ENCODE measurements around the gene SETD1B. TPM values are rescaled to one million over a fixed set of nuclear protein-coding genes. Genes with fewer than 3 reads are reported as not detected.
A peak's percentile ranks its signal among the peaks of the same experiment; 100 is the strongest.

SETD1B gene
- total and polyA plus RNA-seq, 9 donors, result 6.2 to 44.6 (median 28.6) TPM

- H3K27me3 ChIP-seq, result no peaks in the 10 kb centered on the region
- peaks cover 2% of the 10 kb centered on the region for H3K4me1 ChIP-seq (ENCODE audit: insufficient read depth)
- no peak for DNase-seq
- WGBS, 3 donors, result 82 to 85% (median 85%) methylated on average over 17 of the region's 17 CpGs
- no peak overlapping the region for H3K27ac ChIP-seq
- intact Hi-C loops (cut with DNase I), result loop anchor here in 1 of 4 donors (5.0 kb wide), 1 partner anchor 81 kb away; no protein-coding TSS in a partner anchor
- TF ChIP-seq POLR2A (IDR thresholded peaks at IDR 0.05) (no peak), EP300 (IDR thresholded peaks at IDR 0.05) (no peak)
- TF ChIP-seq, protein P1, sequence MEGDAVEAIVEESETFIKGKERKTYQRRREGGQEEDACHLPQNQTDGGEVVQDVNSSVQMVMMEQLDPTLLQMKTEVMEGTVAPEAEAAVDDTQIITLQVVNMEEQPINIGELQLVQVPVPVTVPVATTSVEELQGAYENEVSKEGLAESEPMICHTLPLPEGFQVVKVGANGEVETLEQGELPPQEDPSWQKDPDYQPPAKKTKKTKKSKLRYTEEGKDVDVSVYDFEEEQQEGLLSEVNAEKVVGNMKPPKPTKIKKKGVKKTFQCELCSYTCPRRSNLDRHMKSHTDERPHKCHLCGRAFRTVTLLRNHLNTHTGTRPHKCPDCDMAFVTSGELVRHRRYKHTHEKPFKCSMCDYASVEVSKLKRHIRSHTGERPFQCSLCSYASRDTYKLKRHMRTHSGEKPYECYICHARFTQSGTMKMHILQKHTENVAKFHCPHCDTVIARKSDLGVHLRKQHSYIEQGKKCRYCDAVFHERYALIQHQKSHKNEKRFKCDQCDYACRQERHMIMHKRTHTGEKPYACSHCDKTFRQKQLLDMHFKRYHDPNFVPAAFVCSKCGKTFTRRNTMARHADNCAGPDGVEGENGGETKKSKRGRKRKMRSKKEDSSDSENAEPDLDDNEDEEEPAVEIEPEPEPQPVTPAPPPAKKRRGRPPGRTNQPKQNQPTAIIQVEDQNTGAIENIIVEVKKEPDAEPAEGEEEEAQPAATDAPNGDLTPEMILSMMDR (IDR thresholded peaks at IDR 0.05), result no peak
- H3K9me3 ChIP-seq, result no peaks in the 10 kb centered on the region
- H3K4me3 ChIP-seq, result no peak overlapping the region
- H3K36me3 ChIP-seq, result no peaks in the 10 kb centered on the region
These were observed 25.0 kb upstream of the SETD1B start for GRCh38 chr12:121778567-121779421.

DNA sequence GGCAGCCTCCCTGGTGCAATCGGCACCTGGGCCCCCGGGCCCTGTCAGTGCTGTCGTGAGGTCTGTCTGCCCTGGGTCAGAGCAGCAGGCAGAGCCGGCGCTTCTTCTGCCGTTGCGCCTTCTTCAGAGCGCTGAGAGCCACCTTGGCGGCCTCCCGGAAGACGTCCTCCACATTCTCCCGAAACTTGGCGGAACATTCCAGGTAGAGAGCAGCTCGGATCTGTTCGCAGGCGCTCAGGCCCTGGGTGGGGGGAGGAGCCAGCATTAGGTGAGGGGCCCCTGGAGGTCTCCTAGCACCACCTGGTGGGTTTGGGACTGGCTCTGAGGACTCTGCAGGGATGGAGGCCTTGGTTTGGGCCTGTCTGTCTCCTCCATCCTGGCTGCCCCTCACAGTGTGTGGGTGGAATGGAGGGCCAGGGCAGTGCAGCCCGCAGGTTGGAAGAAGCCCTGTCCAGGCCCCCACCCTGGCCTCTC, 24.4 kb upstream of the SETD1B start:
- WGBS, 3 donors, result 88 to 89% (median 89%) methylated on average over 17 of the region's 17 CpGs

DNA sequence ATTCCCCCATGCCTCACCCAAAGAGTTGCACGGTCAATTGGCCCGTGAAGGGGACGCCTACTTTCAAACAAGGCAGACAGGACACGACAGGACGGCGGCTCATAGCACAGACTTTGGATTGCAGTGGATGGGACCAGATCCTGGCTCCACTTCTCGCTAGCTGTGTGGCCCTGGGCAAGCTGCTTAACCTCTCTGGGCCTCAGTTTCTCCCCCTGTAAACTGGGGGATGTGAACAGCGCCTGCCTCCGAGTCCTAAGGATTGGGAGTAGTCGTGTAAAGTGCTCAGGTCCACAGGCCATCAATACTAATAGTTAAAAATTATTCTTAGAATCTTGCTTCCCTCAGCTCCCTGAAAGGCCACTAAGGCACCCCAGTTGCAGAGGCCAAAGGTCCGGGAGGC, 23.4 kb upstream of the SETD1B start:
- TF ChIP-seq POLR2A (IDR thresholded peaks at IDR 0.05), result no peak
- no peak for TF ChIP-seq EP300 (IDR thresholded peaks at IDR 0.05)
- TF ChIP-seq, protein P1 (IDR thresholded peaks at IDR 0.05), result no peak
- intact Hi-C loops (cut with DNase I), result no loop called here
- H3K27ac ChIP-seq, result no peak overlapping the region

More for the DNA sequence above, 24.4 kb upstream of the SETD1B start:
- Histone ChIP-seq H3K4me3 (no peak overlapping the region), H3K9me3 (no peaks in the 10 kb centered on the region), H3K27ac (no peak overlapping the region), H3K27me3 (no peaks in the 10 kb centered on the region), H3K36me3 (no peaks in the 10 kb centered on the region), H3K4me1 (ENCODE audit: insufficient read depth) (peaks cover 2% of the 10 kb centered on the region)
- intact Hi-C loops (cut with DNase I), result loop anchor here in 1 of 4 donors (5.0 kb wide), 1 partner anchor 82 kb away; no protein-coding TSS in a partner anchor
- no peak for DNase-seq
- TF ChIP-seq EP300 (IDR thresholded peaks at IDR 0.05) (no peak), POLR2A (IDR thresholded peaks at IDR 0.05) (no peak)
- TF ChIP-seq, protein P1 (IDR thresholded peaks at IDR 0.05), result no peak

GRCh38 chr12:121781484-121781997, 22.3 kb upstream of the SETD1B start:
- H3K36me3 ChIP-seq, result no peaks in the 10 kb centered on the region
- TF ChIP-seq POLR2A (IDR thresholded peaks at IDR 0.05), result no peak
- TF ChIP-seq, protein P1 (IDR thresholded peaks at IDR 0.05), result no peak
- no peak for TF ChIP-seq EP300 (IDR thresholded peaks at IDR 0.05)
- intact Hi-C loops (cut with DNase I), result no loop called here
- no peaks in the 10 kb centered on the region for H3K27me3 ChIP-seq
- H3K4me1 ChIP-seq (ENCODE audit: insufficient read depth), result peaks cover 2% of the 10 kb centered on the region
- no peak for DNase-seq
- H3K27ac ChIP-seq, result peak overlapping the region; percentile 17 to 28
- H3K9me3 ChIP-seq, result no peaks in the 10 kb centered on the region
- no peak overlapping the region for H3K4me3 ChIP-seq
- 22 to 27% (median 22%) methylated on average over 12 of the region's 12 CpGs for WGBS, 3 donors

More for the DNA sequence above, 23.4 kb upstream of the SETD1B start:
- Histone ChIP-seq H3K27me3 (no peaks in the 10 kb centered on the region), H3K36me3 (no peaks in the 10 kb centered on the region), H3K4me3 (no peak overlapping the region), H3K9me3 (no peaks in the 10 kb centered on the region), H3K4me1 (ENCODE audit: insufficient read depth) (peaks cover 2% of the 10 kb centered on the region)
- 84 to 95% (median 94%) methylated on average over 11 of the region's 11 CpGs for WGBS, 3 donors
- DNase-seq, result no peak
